Prostate gland (tissue), 2 donors: Measurements from ENCODE around the gene UBE2O.

Experiments
- POLR2A ChIP-seq: fragments of 450-650 bp; IDR thresholded peaks from one replicate; pipeline ENCODE4 v1.6.1; 2016; ENCODE audit warnings: antibody characterized with exemption, mild to moderate bottlenecking
- POLR2AphosphoS5 ChIP-seq: sonication (generic); formaldehyde crosslinking; IDR thresholded peaks from one replicate; pipeline ENCODE4 v1.6.1; 2017; ENCODE audit warnings: antibody characterized with exemption
- TF ChIP-seq, protein P1 (sequence below), 4 experiments: fragments of 200-600 bp in 2 of 4; fragments of 450-650 bp in 2 of 4; sonication (generic) in 2 of 4; IDR thresholded peaks; 1 replicate in 3 of 4; 2 replicates in 1 of 4; pipeline ENCODE4 v1.5.1; 2016 to 2019; ENCODE audit warnings: antibody characterized with exemption in 4 of 4, mild to moderate bottlenecking in 2 of 4, moderate library complexity in 2 of 4

DNA sequence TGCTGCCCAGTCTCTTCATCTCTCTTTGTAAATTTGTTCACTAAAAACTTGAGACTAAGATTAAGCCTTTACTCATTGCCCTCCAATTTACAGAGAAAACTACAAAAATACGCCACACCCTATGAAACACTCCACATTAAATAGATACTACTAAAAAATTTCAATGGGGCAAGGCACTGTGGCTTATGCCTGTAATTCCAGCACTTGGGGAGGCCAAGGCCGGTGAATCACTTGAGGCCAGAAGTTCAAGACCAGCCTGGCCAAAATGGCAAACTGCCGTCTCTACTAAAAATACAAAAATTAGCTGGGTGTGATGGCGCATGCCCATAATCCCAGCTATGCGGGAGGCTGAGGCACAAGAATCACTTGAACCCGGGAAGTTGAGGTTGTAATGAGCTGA lies 3.8 kb downstream of the UBE2O start:
- TF ChIP-seq, protein P1, sequence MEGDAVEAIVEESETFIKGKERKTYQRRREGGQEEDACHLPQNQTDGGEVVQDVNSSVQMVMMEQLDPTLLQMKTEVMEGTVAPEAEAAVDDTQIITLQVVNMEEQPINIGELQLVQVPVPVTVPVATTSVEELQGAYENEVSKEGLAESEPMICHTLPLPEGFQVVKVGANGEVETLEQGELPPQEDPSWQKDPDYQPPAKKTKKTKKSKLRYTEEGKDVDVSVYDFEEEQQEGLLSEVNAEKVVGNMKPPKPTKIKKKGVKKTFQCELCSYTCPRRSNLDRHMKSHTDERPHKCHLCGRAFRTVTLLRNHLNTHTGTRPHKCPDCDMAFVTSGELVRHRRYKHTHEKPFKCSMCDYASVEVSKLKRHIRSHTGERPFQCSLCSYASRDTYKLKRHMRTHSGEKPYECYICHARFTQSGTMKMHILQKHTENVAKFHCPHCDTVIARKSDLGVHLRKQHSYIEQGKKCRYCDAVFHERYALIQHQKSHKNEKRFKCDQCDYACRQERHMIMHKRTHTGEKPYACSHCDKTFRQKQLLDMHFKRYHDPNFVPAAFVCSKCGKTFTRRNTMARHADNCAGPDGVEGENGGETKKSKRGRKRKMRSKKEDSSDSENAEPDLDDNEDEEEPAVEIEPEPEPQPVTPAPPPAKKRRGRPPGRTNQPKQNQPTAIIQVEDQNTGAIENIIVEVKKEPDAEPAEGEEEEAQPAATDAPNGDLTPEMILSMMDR (IDR thresholded peaks at IDR 0.05): no peak
- TF ChIP-seq POLR2A (no peak), POLR2AphosphoS5 (no peak)
